HTERT RPE-1 (cell line): Measurements from ENCODE around the gene DAZL.

Experiments
- in situ Hi-C: fragments of 300-500 bp; cut with MboI; formaldehyde crosslinking; loops from 4 replicates; pipeline ENCODE4 v1.14.3; 2020; ENCODE audit warnings: low sequenced_read_pairs

Gene DAZL

GRCh38 chr3:16546186-16547010, 58.8 kb downstream of the DAZL start:
- in situ Hi-C loops: no loop called here

DNA sequence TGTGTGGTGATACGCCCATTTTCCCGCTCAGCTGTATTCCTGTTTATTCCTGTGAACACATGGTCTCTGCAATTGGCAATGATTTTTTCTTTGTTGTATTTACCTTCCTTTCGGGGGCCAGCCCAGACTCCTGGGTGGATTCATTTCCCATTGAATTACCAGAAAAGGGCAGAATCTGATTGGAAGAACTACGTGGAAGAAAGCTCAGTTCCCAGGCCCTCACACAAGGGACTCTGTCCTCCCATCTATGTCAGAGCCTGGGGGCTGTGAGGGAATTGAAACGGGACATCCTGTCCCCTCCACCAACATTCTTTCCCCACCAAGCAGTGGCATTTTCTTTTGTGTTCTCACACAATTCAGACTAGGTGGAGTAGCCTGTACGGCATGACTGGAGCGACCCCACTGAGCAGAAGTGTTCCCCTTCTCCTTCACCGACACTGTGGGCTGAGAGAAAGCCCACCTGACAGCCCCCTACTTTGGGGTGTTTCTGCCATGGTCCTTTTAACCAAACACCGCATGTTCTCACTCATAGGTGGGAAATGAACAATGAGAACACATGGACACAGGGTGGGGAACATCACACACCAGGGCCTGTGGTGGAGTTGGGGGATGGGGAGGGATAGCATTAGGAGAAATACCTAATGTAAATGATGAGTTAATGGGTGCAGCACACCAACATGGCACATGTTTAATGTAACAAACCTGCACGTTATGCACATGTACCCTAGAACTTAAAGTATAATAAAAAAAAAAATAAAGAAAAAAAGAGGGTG, 59.6 kb downstream of the DAZL start:
- in situ Hi-C loops: no loop called here

- in situ Hi-C loops: no loop called here
Measured at GRCh38 chr3:16543242-16543864, 61.9 kb downstream of the DAZL start.

GRCh38 chr3:16538507-16538906, 66.7 kb downstream of the DAZL start:
- in situ Hi-C loops: no loop called here

DNA sequence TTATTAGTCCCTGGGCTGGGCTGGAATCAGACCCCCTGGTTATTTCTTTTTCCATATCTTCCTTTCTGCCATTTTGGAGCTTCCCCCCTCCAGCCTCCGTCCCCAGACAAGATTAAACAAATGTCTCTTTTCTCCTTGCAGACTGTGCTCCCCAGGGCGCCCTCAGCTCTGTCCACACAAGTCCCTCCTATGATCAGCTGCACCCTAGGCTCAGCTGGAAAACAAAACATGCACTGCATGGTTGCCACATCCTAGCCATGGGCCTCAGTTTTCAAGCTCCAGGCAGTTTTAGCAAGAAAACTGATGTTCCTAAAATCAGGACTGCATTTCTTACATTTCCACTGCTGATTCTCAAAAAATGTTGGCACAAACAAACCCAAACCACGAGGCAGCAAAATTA, 68.2 kb downstream of the DAZL start:
- in situ Hi-C loops: no loop called here
